Esophagus squamous epithelium (tissue), 4 donors: ENCODE measurements around the gene GPR35.

Experiments
- POLR2A ChIP-seq, 4 donors: fragments of 450-650 bp; IDR thresholded peaks; one replicate each; pipeline ENCODE4 v1.6.1; 2017; ENCODE audit warnings: antibody characterized with exemption in 4 of 4, mild to moderate bottlenecking in 4 of 4, moderate library complexity in 3 of 4
- TF ChIP-seq, protein P1 (sequence below), 6 experiments: fragments of 450-650 bp in 4 of 6; fragments of 200-600 bp in 2 of 6; sonication (generic) in 2 of 6; IDR thresholded peaks; one replicate each; pipeline ENCODE4 v1.5.1; 2016 to 2019; ENCODE audit warnings: antibody characterized with exemption in 6 of 6, mild to moderate bottlenecking in 4 of 6, moderate library complexity in 4 of 6

DNA sequence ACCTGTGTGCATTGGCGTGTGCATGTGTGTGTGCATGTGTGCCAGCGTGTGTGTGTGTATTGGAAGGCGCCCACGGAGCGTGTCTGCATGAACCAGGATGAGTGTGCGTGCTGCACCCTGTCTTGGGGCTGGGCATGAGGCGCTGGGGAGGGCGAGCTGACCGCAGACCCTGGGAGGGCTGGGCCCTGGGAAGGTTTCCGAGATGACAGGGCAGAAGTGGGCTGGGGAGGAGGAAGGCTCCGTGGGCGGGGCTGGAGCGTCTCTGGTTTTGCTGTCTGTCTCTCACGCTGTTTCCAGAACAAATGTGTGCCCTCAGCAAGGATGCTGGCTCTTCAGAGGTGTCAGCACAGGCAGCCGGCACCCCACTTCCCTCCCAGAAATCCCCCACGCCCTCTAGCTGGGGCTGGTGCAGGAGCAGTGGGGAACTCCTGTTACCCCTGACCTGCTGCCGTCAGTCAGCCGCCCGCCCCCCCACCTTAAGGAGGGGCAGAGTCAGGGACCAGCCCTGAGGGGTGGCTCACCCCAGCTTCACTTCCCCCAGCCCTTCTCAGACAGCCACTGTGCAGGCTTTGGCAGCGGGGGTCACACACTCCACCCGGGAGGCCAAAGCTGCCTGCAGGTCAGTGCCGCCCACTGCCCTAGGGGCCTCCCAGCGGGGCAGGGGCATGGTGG lies at the start of gene GPR35:
- TF ChIP-seq, protein P1, sequence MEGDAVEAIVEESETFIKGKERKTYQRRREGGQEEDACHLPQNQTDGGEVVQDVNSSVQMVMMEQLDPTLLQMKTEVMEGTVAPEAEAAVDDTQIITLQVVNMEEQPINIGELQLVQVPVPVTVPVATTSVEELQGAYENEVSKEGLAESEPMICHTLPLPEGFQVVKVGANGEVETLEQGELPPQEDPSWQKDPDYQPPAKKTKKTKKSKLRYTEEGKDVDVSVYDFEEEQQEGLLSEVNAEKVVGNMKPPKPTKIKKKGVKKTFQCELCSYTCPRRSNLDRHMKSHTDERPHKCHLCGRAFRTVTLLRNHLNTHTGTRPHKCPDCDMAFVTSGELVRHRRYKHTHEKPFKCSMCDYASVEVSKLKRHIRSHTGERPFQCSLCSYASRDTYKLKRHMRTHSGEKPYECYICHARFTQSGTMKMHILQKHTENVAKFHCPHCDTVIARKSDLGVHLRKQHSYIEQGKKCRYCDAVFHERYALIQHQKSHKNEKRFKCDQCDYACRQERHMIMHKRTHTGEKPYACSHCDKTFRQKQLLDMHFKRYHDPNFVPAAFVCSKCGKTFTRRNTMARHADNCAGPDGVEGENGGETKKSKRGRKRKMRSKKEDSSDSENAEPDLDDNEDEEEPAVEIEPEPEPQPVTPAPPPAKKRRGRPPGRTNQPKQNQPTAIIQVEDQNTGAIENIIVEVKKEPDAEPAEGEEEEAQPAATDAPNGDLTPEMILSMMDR (IDR thresholded peaks at IDR 0.05), result no peak
- TF ChIP-seq POLR2A (IDR thresholded peaks at IDR 0.05), result no peak
